Stromal cell of bone marrow (primary cell): ENCODE data around the gene SENP6.
"Not testable (repeated sequence)": the region's sequence is repeated elsewhere in the genome, so short reads cannot be mapped to it uniquely, and the experiment has no call there.

Experiments used
- DNase-seq: peaks from one replicate; pipeline ENCODE4 v3.0.0-alpha.2; 2012; ENCODE audit warnings: low read depth

The SENP6 gene, protein sequence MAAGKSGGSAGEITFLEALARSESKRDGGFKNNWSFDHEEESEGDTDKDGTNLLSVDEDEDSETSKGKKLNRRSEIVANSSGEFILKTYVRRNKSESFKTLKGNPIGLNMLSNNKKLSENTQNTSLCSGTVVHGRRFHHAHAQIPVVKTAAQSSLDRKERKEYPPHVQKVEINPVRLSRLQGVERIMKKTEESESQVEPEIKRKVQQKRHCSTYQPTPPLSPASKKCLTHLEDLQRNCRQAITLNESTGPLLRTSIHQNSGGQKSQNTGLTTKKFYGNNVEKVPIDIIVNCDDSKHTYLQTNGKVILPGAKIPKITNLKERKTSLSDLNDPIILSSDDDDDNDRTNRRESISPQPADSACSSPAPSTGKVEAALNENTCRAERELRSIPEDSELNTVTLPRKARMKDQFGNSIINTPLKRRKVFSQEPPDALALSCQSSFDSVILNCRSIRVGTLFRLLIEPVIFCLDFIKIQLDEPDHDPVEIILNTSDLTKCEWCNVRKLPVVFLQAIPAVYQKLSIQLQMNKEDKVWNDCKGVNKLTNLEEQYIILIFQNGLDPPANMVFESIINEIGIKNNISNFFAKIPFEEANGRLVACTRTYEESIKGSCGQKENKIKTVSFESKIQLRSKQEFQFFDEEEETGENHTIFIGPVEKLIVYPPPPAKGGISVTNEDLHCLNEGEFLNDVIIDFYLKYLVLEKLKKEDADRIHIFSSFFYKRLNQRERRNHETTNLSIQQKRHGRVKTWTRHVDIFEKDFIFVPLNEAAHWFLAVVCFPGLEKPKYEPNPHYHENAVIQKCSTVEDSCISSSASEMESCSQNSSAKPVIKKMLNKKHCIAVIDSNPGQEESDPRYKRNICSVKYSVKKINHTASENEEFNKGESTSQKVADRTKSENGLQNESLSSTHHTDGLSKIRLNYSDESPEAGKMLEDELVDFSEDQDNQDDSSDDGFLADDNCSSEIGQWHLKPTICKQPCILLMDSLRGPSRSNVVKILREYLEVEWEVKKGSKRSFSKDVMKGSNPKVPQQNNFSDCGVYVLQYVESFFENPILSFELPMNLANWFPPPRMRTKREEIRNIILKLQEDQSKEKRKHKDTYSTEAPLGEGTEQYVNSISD

DNA sequence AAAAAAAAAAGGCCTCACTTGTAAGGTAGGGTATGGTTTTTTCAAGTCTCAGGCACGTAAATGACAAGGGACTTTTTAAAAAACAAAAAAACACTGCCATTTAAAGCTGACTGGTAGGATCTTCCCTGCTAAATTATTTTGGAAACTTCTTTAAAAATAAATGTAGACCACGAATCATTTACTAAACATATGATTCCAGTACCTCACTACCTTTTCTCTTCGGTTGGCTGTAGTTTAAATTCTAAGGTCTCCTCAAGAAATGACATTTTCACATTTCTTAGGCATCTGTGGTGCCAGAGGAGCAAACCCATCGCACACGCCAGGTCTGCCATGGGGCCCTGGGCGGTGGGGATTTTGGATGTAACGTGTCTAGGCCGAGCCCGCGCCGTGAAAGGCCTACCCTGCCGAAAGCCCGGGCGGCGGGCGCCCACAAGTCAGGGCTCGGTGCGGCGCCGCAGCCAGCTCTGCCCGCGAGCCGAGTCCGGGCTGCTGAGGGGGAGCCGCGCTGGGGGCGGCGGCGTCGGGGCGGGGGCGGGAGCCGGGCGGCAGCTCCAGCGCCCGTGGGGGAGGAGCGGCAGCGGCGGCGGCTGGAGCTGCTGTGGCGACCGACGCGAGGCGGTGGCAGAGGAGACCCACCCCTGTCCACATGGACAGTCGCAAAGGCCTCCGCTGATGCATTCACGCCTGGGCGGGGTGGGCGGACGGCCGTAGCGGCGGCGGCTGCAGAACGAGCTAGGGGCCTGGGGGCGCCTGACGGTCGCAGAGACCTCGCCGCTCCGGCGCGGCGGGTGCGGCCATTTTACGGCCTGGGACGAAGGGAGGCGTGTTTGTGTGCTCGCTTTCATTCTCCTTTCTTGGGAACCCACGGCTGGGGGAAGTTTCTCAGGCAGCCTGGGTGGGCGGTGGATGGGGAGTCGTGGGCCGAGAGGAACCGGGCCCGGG lies at the start of gene SENP6:
Gene SENP6 (plus strand): TSS at position 577 of the 942 bp plus-strand sequence. CDS start 645 bp downstream, outside the sequence.
- peak; percentile 59 for DNase-seq

DNA sequence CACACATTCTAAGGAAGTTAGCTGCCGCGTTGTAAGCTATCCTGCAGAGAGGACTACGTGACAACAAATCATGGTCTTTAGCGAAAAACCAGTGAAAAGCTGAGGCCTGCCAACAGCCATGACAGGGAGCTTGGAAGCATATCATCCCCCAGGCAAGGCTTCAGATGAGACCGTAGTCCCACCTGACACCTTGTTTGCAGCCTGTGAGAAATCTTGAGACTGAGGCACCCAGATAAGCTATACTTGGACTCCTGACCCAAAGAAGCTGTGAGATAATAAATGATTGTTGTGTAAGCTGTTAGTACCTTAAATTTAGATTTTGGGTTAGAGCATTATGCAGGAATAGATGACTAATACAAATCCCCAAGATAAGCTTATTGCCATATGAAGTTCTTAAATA lies 45.4 kb upstream of the SENP6 start:
- DNase-seq, result no peak

DNA sequence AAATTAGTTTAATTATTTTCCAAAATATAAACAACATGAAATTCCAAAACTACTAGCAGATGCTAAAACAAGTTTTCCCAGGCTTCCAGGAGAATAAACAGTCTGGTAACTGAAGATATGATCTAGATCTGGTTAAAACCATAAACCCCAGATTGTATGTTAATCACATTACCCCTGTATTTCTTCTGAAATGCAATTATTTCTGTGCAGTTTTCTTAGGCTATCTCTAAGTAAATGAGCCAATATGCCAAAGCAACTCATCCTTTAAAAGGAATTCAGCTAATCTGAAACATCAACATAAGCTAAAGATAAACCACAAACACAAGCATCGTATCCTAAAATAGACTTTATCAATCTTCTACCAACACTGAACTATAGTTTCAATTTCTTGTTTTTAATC lies 44.6 kb upstream of the SENP6 start:
- no peak for DNase-seq

DNA sequence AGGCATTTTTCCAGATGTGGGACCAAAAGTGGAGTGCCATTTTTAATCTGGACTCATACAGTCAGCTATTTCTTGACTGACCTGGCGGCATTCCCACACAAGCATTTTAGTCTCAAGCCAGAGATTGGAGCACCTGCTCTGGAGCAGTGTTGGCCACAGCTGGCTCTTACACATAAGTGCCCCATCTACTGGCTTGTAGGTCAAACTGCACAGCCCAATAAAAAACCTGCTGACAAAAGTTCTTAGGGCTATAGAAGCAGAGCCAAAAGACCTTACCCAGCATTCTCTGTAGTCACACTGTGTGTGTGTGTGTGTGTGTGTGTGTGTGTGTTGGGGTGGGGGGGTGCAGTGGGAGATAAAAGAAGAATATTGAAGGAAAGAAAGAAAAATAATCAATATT lies 38.6 kb upstream of the SENP6 start:
- no peak for DNase-seq

DNA sequence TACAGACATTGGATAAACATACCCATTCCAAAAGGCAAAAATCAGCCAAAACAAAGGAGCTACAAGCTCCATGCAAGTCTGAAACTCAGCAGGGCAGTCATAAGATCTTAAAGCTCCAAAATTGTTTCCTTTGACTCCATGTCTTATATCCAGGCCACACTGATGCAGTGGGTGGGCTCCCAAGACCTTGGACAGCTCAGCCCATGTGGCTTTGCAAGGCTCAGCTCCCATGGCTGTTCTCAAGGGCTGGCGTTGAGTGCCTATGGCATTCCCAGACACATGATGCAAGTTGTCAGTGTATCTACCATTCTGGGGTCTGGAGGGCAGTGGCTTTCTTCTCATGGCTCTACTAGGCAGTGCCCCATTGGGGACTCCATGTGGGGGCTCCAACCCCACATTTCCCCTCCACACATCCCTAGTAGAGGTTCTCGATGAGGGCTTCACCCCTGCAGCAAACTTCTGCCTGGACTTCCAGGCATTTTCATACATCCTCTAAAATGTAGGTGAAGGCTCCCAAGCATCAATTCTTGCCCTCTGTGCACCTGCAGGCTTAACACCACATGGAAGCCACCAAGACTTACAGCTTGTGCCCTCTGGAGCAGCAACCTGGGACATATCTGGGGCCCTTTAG lies 35.4 kb upstream of the SENP6 start:
- no peak for DNase-seq

DNA sequence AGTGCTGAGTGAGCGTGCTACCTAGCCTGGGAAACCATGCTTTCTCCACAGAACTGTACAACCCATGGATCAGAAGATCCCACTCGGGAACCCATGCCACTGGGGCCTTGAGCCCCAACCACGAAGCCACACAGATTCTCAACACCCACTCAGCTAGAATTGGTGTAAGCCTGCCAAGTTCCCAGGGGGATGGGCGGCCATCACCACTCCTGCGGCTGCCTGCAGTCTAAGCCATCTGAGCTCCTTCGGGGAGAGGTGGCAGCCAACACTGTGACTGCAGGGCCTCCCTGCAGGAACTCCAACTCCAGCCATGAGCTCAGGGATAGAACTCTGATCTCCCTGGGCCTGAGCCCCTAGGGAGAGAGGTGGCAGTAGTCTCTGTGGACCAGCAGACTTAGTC lies 33.6 kb upstream of the SENP6 start:
- DNase-seq, result no peak

DNA sequence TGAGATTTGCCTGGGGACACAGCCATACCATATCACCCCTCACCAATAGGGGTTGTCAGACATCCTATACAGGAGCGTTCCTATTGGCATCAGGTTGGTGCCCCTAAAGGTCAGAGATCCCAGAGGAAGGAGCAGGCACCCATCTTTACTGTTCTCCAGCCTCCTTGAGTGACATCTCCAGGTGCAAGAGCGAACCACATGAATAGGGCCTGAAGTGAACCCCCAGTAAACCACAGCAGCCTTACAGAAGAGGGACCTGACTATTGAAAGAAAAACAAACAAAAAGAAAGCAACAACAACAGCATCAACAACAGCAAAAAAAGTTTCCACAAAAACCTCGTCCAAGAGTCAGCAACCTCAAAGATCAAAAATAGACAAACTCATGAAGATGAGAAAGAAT lies 32.7 kb upstream of the SENP6 start:
- DNase-seq, result no peak

DNA sequence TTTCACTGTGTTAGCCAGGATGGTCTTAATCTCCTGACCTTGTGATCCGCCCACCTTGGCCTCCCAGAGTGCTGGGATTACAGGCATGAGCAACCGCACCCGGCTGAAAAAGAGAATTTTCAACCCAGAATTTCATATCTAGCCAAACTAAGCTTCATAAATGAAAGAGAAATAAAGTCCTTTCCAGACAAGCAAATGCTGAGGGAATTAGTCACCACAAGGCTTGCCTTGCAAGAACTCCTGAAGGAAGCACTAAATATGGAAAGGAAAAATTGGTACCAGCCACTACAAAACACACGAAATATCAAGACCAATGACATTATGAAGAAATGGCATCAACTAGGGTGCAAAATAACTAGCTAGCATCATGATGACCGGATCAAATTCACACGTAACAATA lies 31.0 kb upstream of the SENP6 start:
- DNase-seq, result peak; percentile 30

DNA sequence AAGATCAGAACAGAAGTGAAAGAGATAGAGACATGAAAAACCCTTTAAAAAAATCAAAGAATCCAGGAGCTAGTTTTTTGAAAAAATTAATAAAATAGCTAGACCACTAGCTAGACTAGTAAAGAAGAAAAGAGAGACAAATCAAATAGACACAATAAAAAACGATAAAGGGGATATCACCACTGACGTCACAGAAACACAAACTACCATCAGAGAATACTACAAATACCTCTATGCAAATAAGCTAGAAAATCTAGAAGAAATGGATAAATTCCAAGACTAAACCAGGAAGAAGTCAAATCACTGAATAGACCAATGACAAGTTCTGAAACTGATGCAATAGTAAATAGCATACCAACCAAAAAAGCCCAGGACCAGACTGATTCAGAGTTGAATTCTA lies 29.6 kb upstream of the SENP6 start:
- no peak for DNase-seq

DNA sequence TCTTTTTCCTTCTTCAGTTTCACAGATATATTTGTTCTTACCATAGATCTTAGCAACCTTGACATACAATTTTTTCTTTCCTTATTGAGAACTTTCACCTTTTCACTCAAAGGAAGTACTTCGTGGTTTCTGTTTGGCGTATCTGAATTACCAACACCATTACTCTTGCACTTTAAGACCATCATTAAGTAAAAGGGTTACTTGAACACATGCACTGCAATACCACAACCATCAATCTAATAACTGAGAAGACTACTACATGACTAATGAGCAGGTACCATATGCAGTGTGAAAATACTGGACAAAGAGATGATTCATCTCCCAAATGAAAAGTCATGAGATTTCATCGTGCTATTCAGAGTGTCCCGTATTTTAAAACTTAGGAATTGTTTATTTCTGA lies 21.7 kb upstream of the SENP6 start:
- DNase-seq, result no peak

DNA sequence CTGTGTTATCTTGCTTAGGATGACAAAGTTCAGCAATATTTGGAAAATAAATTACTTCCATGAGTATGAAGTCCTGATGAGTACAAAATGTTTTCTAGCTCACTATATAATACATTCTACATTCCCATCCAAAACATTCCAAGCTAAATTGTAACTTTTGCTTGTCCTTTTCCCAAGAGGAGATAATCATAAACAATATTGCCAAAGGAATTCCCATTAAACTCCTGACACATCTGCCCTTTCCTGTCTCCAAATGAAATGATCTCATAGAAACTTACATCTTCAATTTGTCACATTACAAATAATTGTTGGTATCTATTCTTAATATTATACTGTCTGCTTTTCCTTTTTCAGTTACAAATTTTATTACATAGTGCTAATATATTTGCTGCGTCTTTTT lies 20.4 kb upstream of the SENP6 start:
- DNase-seq, result no peak

DNA sequence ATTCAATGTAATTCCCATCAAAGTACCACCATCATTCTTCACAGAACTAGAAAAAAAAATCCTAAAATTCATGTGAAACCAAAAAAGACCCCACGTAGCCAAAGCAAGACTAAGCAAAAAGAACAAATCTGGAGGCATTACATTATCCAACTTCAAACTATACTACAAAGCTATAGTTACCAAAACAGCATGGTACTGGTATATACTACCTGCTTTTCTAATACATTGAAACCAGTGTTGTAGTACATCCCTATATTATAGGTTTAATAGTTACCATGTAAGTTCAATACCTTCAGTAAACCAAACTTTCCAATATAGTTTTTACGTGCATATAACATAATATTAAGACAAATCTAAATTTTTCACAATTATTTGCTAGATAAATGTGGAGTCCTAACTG lies 17.1 kb upstream of the SENP6 start:
- DNase-seq, result not testable (repeated sequence)

DNA sequence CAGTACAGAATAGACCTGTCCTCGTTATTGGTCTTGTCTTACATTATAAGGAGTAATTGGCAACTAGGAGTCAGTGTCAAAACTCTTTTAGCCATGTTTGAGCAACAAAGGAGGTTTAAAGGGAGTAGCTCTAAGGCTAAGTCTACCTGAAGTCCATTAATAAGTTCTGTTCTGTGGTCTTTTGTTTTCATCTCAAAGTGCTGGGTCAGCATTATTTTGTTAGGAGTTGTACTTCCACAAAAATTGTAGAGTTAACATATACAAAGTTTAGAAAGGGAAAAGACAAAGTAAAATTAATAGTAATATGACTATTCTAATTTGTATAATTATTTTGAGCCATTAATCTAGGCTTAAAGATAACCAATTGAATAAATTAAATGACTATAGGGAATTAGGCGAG lies 12.7 kb upstream of the SENP6 start:
- DNase-seq, result no peak

DNA sequence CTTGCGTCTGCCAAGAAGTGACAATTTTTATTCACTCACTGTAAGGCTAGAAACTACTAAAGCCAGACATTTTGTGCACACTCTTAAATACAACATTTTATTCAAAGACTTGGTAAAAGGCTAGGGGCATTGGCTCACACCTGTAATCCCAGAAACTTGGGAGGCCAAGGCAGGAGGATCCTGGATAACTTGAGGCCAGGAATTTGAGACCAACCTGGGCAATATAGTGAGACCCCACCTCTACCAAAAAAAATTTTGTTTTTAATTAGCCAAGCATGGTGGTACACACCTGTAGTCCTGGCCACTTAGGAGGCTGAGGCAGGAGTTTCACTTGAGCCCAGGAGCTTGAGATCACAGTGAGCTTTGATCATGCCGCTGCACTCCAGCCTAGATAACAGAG lies 11.3 kb upstream of the SENP6 start:
- DNase-seq, result no peak

DNA sequence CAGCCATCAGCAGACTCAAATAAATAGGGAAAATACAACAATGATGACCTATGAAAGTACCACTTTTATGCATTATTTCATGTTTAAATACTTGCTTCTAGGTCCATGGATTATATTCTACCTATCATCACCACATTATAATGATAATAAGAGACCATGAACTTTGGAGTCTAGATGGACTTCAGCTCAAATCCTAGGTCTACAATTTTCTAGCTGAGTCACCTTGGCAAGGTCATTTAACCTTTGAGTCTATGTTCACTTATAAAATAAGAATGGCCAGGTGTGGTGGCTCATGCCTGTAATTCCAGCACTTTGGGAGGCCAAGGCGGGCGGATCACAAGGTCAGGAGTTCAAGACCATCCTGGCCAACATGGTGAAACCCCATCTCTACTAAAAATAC lies 5.3 kb upstream of the SENP6 start:
- DNase-seq, result not testable (repeated sequence)

DNA sequence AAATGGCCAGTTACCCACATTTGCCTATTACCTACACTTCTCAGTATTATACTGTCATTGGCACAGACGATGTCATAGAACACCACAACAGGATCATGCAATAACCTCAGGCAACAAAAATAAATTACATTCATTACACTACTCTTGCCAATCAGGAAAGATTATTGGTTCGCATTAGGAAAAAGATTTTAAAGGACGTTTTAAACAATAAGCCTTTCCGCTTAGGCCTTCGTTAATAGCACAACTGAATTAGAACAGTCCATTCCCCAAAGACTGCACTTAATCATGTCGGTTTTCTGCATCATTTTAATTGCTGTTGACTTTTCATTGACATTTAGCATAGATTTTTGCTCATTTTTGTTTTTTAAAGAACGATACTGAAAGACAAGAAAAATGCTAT lies 912 bp upstream of the SENP6 start:
- DNase-seq, result no peak

DNA sequence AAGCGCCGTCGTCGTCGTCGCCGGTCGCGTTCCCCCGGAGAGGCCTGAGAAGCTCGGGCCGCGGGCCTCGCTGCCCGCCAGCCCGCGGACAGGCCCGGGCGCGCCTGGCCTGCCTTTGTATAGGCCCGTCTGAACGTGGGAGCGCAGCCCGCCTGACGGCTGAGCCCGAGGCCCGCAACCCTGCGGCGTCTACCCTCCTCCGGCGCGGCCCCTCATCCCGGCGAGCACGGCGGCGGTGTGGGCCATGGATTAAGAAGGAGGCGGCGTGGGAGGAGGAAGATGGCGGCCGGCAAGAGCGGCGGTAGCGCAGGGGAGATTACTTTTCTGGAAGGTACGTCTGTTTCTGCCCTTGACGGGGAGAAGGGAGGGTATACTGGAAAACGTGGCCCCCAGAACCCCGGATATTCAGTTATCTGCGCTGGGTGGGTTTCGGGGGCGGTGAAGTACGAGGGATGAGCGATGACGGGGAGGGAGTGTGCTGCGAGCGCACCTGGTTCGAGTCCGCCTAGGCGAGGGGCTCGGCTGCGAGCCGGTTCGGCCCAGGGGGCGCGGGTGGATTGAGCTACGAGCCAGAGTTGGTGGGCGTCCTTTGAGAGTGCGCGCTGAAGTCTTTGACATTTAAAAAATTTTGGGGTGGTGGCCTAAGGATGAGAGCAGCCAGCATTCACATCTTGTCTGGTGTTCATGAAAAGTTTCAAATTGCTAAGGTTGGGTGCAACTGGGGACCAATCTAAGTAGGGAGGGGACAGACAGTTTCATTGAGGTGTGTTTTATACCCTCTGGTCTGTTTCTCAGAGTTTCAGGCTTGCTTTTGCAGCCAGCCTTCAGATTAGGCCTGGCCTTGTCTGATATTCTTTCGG lies 796 bp downstream of the SENP6 start:
- peak; percentile 24 for DNase-seq

DNA sequence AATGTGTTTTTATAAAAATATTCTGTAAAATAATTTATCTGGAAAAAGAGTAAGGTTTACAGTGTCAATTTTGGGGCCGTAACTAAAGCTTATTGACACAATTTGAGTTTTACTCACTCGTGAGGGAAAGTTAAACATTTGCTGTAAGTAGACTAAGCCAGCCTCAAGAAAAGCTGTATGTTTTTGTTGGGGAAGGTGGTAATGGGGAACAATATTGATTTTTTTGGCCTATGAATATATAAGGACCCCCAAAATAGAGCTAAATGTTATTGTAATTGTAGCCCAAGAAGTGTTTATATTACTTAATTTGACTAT lies 1.4 kb downstream of the SENP6 start:
- DNase-seq, result no peak

DNA sequence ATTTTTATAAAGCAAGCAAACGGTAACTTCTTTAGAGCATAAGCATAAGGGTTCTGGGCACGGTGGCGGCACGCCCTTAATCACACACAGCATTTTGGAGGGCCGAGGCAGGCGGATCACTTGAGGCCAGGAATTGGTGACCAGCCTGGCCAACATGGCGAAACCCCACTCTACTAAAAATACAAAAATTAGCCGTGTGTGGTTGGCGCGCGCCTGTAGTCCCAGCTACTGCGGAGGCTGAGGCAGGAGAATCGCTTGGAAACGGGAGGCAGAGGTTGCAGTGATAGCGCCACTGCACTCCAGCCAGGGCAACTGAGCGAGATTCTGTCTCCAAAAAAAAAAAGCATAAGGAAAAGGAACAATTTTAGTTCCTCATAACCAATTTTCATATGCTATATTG lies 2.6 kb downstream of the SENP6 start:
- no peak for DNase-seq

DNA sequence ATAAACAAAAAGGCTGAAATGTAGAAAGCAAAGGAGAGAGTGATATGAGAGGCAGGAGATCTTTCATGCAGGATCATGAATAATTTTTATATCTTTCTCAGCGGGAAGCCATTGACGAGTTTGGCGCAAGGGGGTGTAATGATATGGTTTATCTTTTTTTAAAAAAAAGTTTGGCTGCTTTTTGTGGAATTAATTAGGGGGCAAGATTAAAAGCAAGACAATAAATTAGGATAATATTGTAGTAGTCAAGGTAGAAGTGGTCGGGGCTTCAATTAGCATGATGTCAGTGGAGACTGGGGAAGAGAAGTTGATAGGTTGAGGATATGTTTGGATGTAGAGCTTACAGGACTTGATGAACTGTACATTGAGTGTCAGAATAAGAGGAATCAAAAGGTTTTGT lies 4.0 kb downstream of the SENP6 start:
- no peak for DNase-seq
